ENCODE results near the gene MARCHF11.

The MARCHF11 gene

GRCh38 chr5:16128944-16129343, 50.6 kb downstream of the MARCHF11 start:
- no peak for DNase-seq

GRCh38 chr5:16127865-16128544, 51.6 kb downstream of the MARCHF11 start:
- DNase-seq, result no peak

GRCh38 chr5:16120579-16120978, 59.0 kb downstream of the MARCHF11 start:
- no peak for DNase-seq

GRCh38 chr5:16119790-16120189, 59.8 kb downstream of the MARCHF11 start:
- no peak for DNase-seq

GRCh38 chr5:16115140-16115539, 64.5 kb downstream of the MARCHF11 start:
- DNase-seq, result no peak

DNA sequence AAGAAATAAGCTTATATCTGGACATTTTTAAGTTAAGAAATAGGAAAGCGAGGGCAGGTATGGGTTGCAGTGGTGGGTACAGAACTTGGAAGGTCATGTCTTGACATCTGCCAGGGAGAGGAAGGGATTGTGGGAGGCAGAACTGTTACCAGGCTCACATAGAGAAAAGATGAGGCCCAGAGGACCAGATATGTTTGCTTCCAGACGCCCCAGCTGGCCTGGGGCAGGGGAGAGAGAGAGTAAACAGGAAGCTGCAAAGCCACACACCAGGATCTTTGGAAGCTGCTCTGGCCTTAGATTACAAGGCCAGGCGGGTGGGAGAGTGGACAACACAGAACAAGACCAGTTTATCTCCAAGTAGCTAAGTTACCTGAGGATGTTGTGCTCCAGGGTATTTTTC, 71.2 kb downstream of the MARCHF11 start:
- no peak for DNase-seq

- DNase-seq, result no peak
These were observed 74.6 kb downstream of the MARCHF11 start for GRCh38 chr5:16104961-16105360.

DNA sequence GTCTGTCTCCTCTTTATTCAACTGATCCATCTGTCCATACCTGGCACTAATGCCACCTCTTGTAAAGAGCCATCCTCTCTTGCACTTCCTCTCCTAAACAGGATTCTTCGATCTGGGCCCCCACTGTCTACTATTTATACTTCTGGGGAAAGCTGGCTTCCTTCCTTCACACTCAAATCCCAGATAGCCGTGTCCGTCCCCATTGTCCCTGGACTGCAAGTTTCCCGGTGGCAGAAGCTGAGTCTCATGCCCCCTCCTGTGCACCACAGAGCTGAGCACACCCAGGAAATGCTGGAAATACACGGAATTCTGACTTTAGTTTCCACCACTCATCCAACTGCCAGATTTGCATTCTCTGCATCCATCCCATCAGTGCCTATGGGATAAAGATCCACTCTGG, 84.0 kb downstream of the MARCHF11 start:
- DNase-seq, result no peak

- no peak for DNase-seq
These were observed 89.3 kb downstream of the MARCHF11 start for GRCh38 chr5:16090270-16090669.

- no peak for DNase-seq
These were observed 96.6 kb downstream of the MARCHF11 start for GRCh38 chr5:16082982-16083381.

- no peak for DNase-seq
These were observed 97.5 kb downstream of the MARCHF11 start for GRCh38 chr5:16082053-16082452.

- no peak for DNase-seq
These were observed 98.1 kb downstream of the MARCHF11 start for GRCh38 chr5:16081376-16081955.

- DNase-seq, result no peak
These were observed 102.9 kb downstream of the MARCHF11 start for GRCh38 chr5:16076657-16077056.

DNA sequence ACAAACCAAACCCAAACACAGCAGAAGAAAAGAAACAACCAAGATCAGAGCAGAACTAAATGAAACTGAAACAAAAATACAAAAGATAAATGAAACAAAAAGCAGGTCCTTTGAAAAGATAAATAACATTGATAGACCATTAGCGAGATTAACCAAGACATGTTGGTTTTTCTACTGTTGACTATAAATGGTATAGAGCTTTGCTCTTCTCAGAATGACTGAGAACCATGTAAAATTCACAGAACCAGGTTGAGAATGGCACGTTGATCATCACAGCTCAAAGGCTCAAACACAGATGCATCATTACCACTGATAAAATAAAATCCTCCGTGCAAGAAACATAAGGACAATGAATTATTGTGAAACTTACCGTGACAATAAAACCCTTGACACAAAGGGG, 105.2 kb downstream of the MARCHF11 start:
- DNase-seq, result no peak

DNA sequence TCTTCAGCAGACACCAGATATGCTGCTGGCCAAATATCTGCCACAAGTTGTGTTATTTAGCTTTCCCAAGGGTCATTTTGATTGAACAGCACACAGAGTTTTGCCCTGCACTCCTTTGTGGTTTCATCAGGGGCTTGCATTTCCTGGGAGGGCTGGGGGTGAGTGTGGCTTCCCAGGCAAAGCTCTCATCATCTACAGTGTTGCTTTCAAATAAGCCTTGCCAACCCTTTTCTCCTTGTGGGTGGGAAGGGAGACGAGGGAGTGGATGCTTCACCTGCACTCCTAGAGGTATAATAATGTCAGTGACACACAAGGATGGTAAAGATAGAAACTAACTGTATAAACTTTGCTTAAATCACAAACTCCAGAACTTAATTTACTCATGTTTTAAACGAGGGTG, 107.0 kb downstream of the MARCHF11 start:
- DNase-seq, result no peak

DNA sequence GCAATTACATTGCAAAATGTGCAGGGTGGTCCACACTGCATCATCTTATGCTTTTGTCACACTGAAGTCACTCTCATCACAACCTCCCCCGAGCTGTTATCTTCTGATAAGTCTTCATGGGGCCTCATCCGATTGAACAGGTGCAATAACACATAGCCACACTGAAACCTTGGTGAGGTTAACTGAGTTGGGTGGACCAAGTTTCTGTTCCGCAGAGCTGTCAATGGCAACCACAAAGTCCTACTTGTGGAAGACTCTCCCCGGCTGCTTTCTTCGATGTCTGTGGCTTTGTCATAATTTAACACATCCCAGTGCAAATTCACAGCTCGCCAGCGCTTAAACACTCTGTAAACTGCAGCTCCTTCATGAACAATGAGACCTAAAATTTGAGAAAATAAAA, 112.2 kb downstream of the MARCHF11 start:
- DNase-seq, result no peak

DNA sequence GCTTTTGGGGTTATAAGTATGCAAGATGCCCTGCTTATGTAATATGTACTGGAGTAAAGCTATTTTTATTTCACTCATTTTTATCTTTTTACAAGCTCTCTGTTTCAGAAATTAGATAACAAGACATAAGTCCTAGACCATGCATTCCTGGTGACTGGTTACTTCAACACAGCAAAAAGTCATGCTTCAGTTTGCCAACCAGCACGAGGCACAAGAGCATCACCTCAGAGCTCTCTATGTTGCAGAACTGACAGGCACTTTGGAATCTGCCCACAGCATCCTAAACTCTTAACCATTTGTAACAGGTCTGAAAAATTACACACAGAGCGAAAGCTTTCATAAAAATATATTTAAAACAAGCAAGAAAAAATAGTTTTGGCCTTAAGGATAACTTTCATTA, 112.8 kb downstream of the MARCHF11 start:
- DNase-seq, result no peak

- DNase-seq, result no peak
These were observed 113.3 kb downstream of the MARCHF11 start for GRCh38 chr5:16066320-16066719.

DNA sequence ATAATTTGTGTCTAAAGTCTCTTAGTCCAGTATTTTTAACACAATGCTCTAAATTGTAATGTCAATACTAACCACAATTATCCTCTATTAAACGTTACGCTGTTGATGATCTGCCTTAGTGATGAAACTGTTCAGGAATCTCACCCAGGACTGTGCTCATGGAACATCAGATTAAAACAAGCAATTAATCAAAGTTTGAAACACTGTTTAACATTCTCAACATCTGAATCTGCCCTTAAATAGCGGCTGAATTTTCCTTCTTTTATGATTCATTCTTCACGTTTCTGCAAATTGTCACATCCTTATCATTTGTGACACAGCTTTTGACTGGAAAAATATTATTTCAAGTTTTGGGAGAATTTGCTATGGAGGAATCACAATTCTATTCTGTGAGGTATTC, 113.8 kb downstream of the MARCHF11 start:
- no peak for DNase-seq

DNA sequence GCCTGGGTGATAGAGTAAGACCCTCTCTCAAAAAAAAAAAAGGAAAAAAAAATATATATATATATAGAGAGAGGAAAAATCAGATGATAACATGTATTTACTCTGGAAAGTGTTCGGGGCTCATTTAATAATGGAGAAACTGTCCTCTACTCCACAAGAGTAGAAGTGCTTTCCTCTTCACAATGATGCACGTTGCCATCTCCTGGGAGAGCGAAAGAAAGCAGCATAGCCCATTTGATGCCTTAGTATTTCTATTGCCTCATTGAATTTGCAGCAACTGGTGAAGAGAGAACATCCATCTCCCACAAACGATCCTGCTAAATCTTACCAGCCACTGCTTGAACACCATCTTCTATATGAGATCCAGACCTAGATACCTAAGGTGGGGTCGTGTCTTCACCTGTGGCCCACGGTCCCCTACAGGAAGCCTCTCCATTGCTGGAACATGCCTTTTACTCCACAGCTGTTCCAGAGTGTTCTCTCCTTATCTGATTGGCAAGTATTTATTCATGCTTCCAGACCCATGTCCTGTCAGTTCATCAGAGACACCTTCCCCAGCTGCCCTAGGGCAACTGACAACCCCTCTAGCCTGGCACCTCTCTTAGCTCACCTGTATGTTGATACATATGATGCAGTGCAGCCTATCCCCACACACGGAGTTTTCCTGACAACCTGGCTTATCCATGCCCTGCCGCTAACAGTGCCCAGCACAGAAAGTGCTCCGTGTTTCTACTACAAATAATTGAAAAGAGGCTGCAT, 115.3 kb downstream of the MARCHF11 start:
- DNase-seq, result no peak

- no peak for DNase-seq
These were observed 118.4 kb downstream of the MARCHF11 start for GRCh38 chr5:16061163-16061562.

- no peak for DNase-seq
These were observed 122.3 kb downstream of the MARCHF11 start for GRCh38 chr5:16057277-16057676.

DNA sequence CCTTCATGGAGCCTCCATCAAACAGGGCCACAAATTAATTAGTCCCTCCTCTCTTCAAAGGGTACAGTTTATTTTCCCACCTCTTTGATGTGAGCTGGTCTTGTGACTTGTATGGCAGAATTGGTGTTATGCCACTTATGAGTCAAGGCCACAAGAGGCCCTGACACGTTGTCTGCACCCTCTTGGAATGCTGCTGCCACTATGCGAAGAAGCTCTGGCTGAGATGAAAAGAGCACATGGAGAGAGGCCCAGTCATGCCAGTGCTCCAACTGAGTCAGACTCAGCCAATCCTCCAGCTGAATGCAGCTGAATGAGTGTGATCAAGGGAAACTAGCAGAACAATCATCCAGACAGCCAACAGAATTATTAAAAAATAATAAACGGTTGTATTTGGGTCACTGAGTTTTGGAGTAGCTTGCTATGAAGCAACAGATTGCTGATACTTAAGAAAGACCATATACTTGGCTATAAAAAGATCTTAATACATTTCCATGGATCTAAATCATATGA, 128.3 kb downstream of the MARCHF11 start:
- DNase-seq, result no peak

DNA sequence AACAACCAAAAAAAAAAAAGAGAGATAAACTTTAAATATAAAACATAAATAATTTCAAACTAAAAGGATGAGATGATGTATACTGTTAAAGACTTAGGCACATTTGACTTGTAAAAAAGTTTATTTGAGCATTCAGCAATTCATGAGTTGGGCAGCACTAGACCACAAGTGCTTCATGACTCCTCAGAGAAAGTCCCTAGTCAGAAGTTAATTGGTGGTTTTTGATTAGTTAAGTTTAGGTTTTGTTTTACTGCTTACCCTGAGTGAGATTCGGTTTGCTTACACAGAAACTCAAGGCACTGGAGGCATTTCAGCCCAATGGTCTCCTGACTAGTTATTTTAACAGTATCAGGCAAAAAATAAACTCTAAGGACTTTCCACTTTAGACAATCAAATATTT, 129.2 kb downstream of the MARCHF11 start:
- DNase-seq, result no peak

All from stimulated activated naive CD4-positive, alpha-beta T cell treated with Interleukin-2 at 50 U/mL for 16 hours (primary cell).